Measurements from ENCODE around the gene RASSF10.

RASSF10 gene

DNA sequence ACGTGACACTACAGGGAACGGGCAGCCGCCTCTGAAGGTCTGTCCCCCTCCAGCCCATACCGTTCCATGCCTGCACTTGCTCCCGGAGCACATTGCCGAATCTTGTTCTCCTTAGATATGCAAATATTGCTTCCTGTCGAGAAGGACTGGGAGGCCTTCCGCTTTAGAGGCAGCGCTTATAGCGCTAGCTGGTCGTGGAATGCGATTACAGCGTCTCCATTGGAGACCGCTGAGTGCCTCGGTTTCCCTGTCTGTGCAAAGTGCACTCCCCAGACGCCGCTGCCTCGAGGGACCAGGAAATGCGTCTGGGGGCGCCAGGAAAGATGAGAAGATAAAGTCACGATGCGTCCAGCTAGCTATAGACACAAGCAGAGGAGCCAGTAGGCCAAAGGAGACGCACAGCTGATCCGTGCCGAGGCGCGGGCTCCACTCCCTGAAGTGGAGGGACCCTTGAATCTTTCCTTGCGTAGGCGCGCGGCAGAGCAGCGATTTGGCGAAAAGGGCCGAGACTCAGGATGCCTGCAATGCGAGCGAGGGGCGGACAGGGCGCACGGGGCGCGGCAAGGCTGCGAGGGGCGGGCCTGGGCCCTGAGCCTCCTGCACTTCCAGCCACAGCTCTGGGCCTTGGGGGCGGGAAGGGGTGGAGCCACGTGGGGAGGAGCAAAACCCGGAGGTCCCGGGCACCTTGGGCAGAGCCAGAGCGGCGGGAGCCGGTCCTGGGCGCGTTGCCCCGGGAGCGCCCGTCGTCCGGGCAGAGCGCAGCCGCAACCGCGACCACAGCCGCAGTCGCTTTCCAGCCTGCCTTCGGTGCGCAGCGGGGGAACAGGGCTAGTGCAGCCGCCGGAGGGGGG, at the start of gene RASSF10:
Gene RASSF10 (plus strand): TSS at position 692 of the 851 bp plus-strand sequence. CDS start 261 bp downstream, outside the sequence.
- no peaks in the 10 kb centered on the region for H3K36me3 ChIP-seq (ENCODE audit: insufficient read depth, low read length)
- H3K4me1 ChIP-seq (ENCODE audit: insufficient read depth, low read length) = peaks cover 25% of the 10 kb centered on the region
- H3K9me3 ChIP-seq (ENCODE audit: control insufficient read depth, insufficient read depth, low read length) = peaks cover 3% of the 10 kb centered on the region; the same call in 1 of the 2 replicates
- H3K9ac ChIP-seq (ENCODE audit: low read depth, low read length) = peak within 1 kb of the TSS; percentile 58

DNA sequence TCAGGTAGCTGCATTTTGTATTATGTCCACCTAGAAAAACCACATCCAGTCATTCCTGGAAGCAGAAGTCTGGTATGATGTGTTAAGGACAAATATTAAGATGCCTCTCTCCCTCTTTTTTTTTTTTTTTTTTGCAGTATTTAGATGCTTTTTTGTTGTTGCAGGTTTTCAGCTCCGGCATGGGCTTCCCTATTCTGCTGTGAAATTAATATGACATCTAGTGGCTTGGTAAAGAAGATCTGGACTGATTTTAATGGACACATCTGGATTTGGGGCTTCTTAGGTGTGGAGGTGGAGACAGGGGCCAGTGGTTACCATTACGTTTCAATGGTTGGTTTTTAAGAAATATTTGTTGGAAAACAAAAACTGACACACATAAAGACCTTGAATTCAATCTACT, 47.5 kb upstream of the RASSF10 start:
- Histone ChIP-seq H3K36me3 (ENCODE audit: insufficient read depth, low read length) (no peaks in the 10 kb centered on the region), H3K9ac (ENCODE audit: low read depth, low read length) (no peak overlapping the region), H3K9me3 (ENCODE audit: control insufficient read depth, insufficient read depth, low read length) (no peaks in the 10 kb centered on the region), H3K4me1 (ENCODE audit: insufficient read depth, low read length) (no peaks in the 10 kb centered on the region)

DNA sequence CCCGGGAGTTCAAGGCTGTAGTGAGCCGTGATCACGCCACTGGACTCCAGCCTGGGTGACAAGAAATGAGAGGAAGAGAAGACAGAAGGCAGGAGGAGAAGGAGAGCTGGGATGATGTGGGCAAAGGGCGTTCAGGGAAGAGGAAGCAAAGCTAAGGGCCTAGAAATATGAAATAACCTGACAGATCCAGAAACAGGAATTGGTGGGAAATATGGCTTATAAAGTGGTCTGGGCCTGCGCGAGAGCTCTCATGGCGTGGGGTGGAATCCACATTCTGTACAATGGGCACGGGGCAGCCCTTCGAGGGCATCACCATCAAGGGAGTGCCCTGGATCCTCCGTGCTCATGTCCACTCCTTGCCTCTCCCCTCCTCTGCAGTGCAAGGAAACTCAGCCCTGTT, 46.8 kb upstream of the RASSF10 start:
- no peaks in the 10 kb centered on the region for H3K36me3 ChIP-seq (ENCODE audit: insufficient read depth, low read length)
- H3K4me1 ChIP-seq (ENCODE audit: insufficient read depth, low read length) = no peaks in the 10 kb centered on the region
- H3K9me3 ChIP-seq (ENCODE audit: control insufficient read depth, insufficient read depth, low read length) = no peaks in the 10 kb centered on the region
- H3K9ac ChIP-seq (ENCODE audit: low read depth, low read length) = no peak overlapping the region

DNA sequence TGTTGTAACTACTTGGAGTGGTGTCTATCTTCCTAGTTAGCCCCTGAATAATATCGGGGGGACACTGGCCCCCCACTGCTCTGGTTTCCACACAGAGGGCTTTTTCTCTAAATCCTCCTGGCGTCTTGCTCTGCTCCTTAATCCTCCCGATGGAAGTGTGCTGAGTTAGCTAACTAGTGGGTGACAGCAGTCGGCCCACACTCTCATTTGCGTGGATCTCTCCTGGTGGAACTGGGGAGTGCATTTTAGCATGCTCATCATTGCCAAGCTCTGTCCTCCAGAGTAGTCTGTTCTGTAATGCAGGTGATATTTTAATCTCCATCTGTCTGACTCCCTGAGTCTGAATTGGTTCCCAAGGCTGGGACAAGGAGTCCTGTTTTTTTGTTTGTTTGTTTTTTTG, 46.1 kb upstream of the RASSF10 start:
- Histone ChIP-seq H3K9ac (ENCODE audit: low read depth, low read length) (no peak overlapping the region), H3K4me1 (ENCODE audit: insufficient read depth, low read length) (no peaks in the 10 kb centered on the region), H3K9me3 (ENCODE audit: control insufficient read depth, insufficient read depth, low read length) (no peaks in the 10 kb centered on the region), H3K36me3 (ENCODE audit: insufficient read depth, low read length) (no peaks in the 10 kb centered on the region)

DNA sequence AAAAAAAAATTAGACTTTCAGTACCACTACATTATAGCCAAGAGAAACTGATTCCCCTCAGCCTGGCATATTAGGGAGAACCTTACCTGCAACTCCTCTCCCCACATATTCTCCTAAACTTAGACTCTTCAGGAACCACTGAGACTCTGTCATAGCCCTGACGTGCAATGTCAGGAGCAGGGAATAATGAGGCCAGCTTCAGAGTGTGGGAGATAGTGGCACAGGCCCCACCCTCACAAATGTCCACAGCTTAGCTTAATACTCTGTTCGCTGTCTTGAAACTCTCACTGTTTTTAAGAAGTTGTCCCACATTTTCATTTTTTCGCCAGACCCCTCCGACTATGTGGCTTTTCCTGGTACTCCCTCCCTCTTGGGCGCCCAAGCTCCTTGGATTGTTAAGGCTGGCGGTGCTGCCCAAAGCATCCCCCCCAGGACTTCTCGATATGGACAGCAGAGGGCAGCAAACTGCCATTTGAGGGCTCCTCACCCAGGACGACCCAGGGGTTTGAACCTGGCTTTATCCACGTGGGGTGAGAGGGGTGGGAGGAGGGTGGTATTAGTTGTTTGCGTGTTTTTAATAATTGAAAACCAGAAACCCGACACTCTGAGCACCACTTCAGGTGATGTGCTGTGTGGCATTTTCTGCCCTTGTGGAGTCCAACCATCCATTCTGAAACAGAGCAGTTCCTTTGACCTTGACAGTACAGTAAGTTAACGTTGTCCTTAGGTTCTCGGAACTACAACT, 45.2 kb upstream of the RASSF10 start:
- H3K9ac ChIP-seq (ENCODE audit: low read depth, low read length) = no peak overlapping the region
- no peaks in the 10 kb centered on the region for H3K9me3 ChIP-seq (ENCODE audit: control insufficient read depth, insufficient read depth, low read length)
- no peaks in the 10 kb centered on the region for H3K36me3 ChIP-seq (ENCODE audit: insufficient read depth, low read length)
- no peaks in the 10 kb centered on the region for H3K4me1 ChIP-seq (ENCODE audit: insufficient read depth, low read length)

DNA sequence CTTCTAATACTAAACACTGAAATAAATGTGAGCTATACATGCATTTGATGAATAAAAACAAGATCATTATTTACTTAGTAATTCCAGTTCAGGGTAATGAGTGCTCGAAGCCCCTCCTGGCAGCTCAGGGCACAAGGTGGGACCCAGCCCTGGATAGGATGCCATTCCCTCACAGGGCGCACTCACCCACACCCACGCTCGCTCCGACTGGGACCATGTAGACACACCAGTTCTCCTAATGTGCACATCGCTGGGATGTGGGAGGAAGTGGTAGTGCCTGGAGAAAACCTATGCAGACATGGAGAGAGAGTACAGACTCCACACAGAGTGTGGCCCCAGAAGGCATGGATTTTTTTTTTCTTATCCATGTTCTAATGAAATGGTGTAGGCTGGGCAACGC, 44.5 kb upstream of the RASSF10 start:
- Histone ChIP-seq H3K4me1 (ENCODE audit: insufficient read depth, low read length) (no peaks in the 10 kb centered on the region), H3K36me3 (ENCODE audit: insufficient read depth, low read length) (no peaks in the 10 kb centered on the region), H3K9me3 (ENCODE audit: control insufficient read depth, insufficient read depth, low read length) (no peaks in the 10 kb centered on the region), H3K9ac (ENCODE audit: low read depth, low read length) (no peak overlapping the region)

DNA sequence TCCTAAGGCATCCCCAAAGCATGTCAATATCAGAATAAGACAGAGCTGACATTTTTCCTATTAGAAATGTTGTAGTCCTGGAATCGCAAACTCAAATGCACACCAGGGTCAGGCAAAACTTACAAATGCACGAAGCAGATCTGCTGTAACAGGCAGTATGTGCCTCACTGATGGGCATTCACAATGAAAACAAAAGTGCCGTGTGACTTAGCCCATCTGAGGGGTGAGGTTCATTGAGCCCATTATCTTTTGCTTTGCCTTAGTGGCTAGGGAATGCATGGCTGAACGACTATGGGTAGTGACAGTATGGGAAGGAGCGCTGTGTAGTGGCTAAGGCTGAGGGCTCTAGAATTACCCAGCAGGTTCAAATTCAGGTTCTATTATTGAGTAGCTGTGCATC, 43.1 kb upstream of the RASSF10 start:
- Histone ChIP-seq H3K4me1 (ENCODE audit: insufficient read depth, low read length) (no peaks in the 10 kb centered on the region), H3K36me3 (ENCODE audit: insufficient read depth, low read length) (no peaks in the 10 kb centered on the region), H3K9me3 (ENCODE audit: control insufficient read depth, insufficient read depth, low read length) (no peaks in the 10 kb centered on the region), H3K9ac (ENCODE audit: low read depth, low read length) (no peak overlapping the region)

DNA sequence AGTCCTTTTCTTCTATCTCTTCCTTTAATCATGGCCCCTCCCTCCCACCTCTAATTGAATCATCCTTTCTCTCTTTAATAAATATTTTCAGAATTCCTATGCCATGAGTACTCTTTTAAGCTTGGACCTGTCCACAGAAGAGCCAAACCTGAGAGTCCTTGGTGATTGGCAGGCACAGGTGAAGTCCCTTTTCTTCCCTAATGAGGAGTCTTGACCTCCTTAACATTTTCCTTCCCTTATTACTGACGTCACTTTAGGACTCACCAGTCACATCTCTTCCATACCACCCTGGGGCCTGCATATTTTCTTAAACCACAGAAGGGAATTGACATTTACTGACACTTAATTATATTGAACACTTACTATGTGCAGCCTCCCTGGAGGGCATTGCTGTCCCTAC, 41.0 kb upstream of the RASSF10 start:
- no peaks in the 10 kb centered on the region for H3K9me3 ChIP-seq (ENCODE audit: control insufficient read depth, insufficient read depth, low read length)
- H3K4me1 ChIP-seq (ENCODE audit: insufficient read depth, low read length) = no peaks in the 10 kb centered on the region
- no peaks in the 10 kb centered on the region for H3K36me3 ChIP-seq (ENCODE audit: insufficient read depth, low read length)
- H3K9ac ChIP-seq (ENCODE audit: low read depth, low read length) = no peak overlapping the region

DNA sequence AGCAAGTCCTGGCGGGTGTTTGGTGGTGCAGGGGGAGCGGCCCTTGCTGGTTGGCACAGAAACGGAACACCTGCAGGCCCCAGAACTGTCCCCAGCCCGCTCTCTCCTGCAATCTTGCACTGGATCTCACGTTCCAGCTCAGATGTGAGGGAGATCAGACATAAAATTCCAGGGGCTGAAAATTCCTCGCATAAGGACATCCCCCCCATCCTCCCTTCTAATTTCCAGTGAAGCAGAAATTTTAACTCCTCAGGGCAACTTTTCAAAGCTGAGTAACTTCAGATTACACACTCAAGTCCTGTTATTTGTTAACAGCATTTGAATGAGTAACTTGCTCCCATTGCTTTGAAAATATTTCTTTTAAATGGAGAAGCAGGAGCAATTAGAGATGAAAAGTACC, 40.3 kb upstream of the RASSF10 start:
- Histone ChIP-seq H3K36me3 (ENCODE audit: insufficient read depth, low read length) (no peaks in the 10 kb centered on the region), H3K9me3 (ENCODE audit: control insufficient read depth, insufficient read depth, low read length) (no peaks in the 10 kb centered on the region), H3K4me1 (ENCODE audit: insufficient read depth, low read length) (no peaks in the 10 kb centered on the region), H3K9ac (ENCODE audit: low read depth, low read length) (no peak overlapping the region)

DNA sequence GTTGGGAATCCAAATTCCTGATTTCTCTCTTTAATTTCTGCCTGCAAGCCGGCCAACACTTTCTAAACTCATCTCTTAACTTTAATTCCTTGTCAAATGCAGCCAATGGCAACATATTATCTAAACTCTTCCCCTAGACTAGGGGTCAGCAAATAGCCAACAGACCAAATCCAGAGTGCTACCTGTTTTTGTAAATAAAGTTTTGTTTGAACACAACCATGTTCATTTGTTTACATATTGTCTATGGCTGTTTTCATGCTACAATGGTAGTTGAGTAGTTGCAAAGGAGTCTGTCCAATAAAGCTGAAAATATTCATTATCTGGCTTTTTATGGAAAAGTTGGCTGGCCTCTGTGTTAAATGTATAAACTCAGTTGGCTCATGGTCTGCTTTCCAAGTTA, 37.2 kb upstream of the RASSF10 start:
- no peak overlapping the region for H3K9ac ChIP-seq (ENCODE audit: low read depth, low read length)
- no peaks in the 10 kb centered on the region for H3K36me3 ChIP-seq (ENCODE audit: insufficient read depth, low read length)
- H3K9me3 ChIP-seq (ENCODE audit: control insufficient read depth, insufficient read depth, low read length) = no peaks in the 10 kb centered on the region
- H3K4me1 ChIP-seq (ENCODE audit: insufficient read depth, low read length) = no peaks in the 10 kb centered on the region

DNA sequence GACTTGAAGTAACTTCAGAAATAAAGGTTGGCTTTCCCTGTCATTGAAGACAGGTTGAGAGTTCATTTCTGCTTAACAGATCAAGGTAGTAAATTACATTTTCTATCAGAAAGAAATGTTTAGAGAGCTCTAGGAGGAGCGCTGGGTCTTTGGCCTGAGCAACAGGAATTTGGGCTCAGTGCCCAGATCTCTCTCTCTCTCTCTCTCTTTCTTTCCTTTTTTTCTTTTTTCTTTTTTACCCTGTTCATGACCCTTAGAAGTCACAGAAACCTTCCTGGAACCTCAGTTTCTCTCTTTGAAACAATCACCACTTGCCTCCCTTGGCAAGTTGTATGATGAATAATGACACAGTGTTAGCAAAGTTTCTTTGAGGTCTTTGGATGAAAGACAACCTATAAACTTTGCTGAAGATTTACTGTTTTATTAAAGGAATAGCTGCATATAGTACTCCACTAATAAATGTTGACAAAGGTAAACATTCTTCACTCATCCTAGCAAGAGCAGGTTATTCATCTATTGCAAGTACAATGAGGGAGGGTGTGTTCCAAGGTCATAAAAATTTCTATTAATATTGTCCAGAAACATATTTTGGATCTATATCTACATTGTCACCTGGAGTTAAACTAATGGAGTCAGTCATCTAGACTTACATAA, 35.5 kb upstream of the RASSF10 start:
- Histone ChIP-seq H3K9ac (ENCODE audit: low read depth, low read length) (no peak overlapping the region), H3K4me1 (ENCODE audit: insufficient read depth, low read length) (no peaks in the 10 kb centered on the region), H3K9me3 (ENCODE audit: control insufficient read depth, insufficient read depth, low read length) (no peaks in the 10 kb centered on the region), H3K36me3 (ENCODE audit: insufficient read depth, low read length) (no peaks in the 10 kb centered on the region)

DNA sequence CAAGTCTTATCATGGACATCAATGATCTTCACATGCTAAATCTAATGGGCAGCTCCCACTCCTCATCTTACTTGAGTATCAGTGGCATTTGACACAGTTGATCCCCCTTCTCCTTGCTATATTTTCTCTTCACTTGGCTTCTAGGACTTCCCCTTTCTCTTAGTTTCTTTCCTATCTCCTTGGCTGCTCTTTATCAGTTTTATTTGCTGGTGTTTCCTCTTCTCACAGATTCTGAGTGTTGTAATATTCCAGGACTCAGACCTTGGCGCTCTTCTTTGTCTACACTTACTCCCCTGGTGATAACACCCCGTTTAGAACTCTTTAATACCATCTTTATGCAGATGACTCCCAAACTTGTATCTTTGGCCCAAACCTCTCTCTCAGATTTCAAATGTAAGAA, 33.9 kb upstream of the RASSF10 start:
- H3K9ac ChIP-seq (ENCODE audit: low read depth, low read length) = no peak overlapping the region
- H3K9me3 ChIP-seq (ENCODE audit: control insufficient read depth, insufficient read depth, low read length) = no peaks in the 10 kb centered on the region
- H3K36me3 ChIP-seq (ENCODE audit: insufficient read depth, low read length) = no peaks in the 10 kb centered on the region
- no peaks in the 10 kb centered on the region; the same call in 1 of the 2 replicates for H3K4me1 ChIP-seq (ENCODE audit: insufficient read depth, low read length)

DNA sequence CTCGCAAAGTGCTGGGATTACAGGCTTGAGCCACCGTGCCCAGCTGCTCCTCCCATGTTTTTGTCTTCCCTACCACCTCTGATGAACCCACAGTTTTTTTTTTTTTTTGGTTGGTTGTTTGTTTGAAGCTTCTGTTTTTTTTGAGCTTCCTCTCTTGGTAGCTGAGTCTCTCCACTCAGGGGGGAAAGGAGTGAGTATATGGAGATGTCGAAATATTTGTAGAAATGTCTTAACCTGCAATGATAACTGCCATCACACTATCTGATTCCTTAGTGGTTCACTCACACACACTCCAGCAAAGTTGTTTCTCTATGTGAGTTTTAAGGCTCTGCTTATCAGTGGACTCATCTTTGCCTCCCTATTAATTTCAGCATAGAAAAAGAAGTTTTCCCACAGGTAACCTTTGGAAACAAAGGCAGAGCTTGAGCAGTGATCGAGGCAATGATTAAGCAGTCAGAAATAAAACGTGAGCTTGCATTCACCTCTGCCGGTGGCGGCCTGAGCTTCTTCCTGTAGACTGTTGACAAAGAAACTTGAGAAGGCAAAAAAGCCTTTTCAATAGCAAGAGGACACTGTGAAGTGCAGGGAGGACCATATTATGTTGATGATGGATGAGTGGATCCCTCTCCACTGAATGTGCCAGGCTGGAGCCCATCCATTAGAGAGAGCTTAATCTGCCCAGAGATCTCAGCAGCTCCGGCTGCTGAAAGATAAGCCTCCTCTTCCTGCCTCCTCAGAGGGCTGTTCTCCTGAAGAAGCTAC, 29.0 kb upstream of the RASSF10 start:
- no peaks in the 10 kb centered on the region; the same call in 1 of the 2 replicates for H3K4me1 ChIP-seq (ENCODE audit: insufficient read depth, low read length)
- no peak overlapping the region for H3K9ac ChIP-seq (ENCODE audit: low read depth, low read length)
- no peaks in the 10 kb centered on the region for H3K36me3 ChIP-seq (ENCODE audit: insufficient read depth, low read length)
- H3K9me3 ChIP-seq (ENCODE audit: control insufficient read depth, insufficient read depth, low read length) = no peaks in the 10 kb centered on the region

Measured in ES-I3 (cell line).